Ovary (tissue), 3 donors: ENCODE measurements around the gene TMED7.

Experiments used
- CTCF ChIP-seq, 3 donors: fragments of 450-650 bp in 2 of 3; fragments of 200-600 bp in 1 of 3; IDR thresholded peaks; one replicate each; pipeline versions ENCODE4 v1.5.1 to v1.8.0; 2016 to 2022; ENCODE audit warnings: antibody characterized with exemption in 3 of 3, mild to moderate bottlenecking in 1 of 3
- EP300 ChIP-seq: sonication (generic); formaldehyde crosslinking; IDR thresholded peaks from one replicate; pipeline ENCODE4 v1.6.1; 2017; ENCODE audit warnings: antibody characterized with exemption
- POLR2A ChIP-seq: fragments of 450-650 bp; IDR thresholded peaks from one replicate; pipeline ENCODE4 v1.6.1; 2017; ENCODE audit warnings: antibody characterized with exemption, mild to moderate bottlenecking, moderate library complexity
- donor health status: DM: no; HTN: no; CAD: no.

- TF ChIP-seq CTCF (IDR thresholded peaks at IDR 0.05), result no peak
- TF ChIP-seq EP300, result no peak
- no peak for TF ChIP-seq POLR2A
Observed at GRCh38 chr5:115661101-115661500, 35.3 kb upstream of the TMED7 start.
